ENCODE results near the gene OCRL. TPM values are rescaled to one million over a fixed set of nuclear protein-coding genes. Genes with fewer than 3 reads are reported as not detected.

OCRL gene
- polyA plus RNA-seq (ENCODE audit: insufficient read length in 10 of 10) = 10 to 100 TPM; 10.8 to 17.7 (median 14.0) TPM
- long read RNA-seq, donor 1 = 0 reads
- long read RNA-seq, donor 2, full-length matches to known transcripts = 1 of 1 reads
- long read RNA-seq, donor 2, partial matches to known transcripts = 0 of 1 reads
- long read RNA-seq, donor 2, other reads (novel, unspliced or antisense) = 0 of 1 reads
- long read RNA-seq, donor 3 = 0 reads
- long read RNA-seq, donor 4, full-length matches to known transcripts = 1 of 1 reads
- long read RNA-seq, donor 4, partial matches to known transcripts = 0 of 1 reads
- long read RNA-seq, donor 4, other reads (novel, unspliced or antisense) = 0 of 1 reads
- long read RNA-seq, donor 5, full-length matches to known transcripts = 2 of 2 reads
- long read RNA-seq, donor 5, partial matches to known transcripts = 0 of 2 reads
- long read RNA-seq, donor 5, other reads (novel, unspliced or antisense) = 0 of 2 reads
- long read RNA-seq, donor 6, full-length matches to known transcripts = 2 of 2 reads
- long read RNA-seq, donor 6, partial matches to known transcripts = 0 of 2 reads
- long read RNA-seq, donor 6, other reads (novel, unspliced or antisense) = 0 of 2 reads
- long read RNA-seq, donor 7 = 0 reads
- long read RNA-seq, donor 8 = 0 reads
- long read RNA-seq, donor 9 = 0 reads

DNA sequence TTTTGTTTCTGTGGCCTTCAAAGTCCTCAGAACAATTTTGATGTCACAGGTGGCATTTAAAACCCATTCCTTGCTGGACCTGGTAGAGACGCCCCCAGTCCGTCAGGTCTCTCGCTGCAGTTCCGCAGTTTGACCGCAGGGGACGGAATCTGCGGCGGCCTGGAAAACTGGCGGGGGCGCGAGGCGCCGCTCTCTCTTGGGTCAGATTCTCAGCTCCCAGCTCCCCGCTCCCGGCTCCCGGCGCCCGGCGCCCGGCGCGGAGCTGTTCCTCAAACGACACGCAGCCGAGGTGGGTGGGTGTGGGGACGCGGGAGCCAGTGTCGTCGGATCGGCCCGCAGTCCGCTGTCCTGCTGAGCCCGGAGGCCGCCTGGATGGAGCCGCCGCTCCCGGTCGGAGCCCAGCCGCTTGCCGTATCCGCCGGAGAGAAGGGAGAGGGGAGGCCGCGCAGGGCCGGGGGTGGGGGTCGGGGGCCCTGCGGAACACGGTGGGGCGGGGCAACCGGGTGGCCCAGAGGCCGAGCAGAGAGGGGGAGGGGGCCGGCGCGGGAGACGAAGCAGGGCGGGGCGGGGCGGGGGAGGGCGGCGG lies at the start of gene OCRL:
OCRL (plus strand) TSS at position 192 of the 586 bp plus-strand sequence; CDS start at position 373, 181 bp downstream.
- DNase-seq = peak; percentile 41 to 85 (median 75)

DNA sequence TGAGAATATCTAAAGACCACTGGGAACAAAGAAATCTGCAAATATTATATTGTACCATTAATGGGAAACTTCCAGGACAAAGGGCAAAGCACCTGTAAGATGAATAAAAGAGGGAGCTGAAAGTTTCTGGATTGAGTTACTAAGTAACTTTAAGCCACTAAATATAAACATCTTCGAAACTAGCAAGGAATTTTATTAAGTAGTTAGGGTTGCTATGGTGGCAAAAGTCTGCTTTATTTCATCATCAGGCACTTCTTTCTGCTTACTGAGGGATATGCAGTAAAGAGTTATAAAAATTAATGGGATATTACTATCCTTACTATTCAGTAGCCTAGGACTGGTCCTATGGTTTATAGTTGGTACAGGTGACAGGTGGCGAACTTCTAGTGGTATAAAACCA lies 49.7 kb upstream of the OCRL start:
- DNase-seq = no peak

- no peak for DNase-seq
Observed at GRCh38 chrX:129493643-129494042, 46.4 kb upstream of the OCRL start.

DNA sequence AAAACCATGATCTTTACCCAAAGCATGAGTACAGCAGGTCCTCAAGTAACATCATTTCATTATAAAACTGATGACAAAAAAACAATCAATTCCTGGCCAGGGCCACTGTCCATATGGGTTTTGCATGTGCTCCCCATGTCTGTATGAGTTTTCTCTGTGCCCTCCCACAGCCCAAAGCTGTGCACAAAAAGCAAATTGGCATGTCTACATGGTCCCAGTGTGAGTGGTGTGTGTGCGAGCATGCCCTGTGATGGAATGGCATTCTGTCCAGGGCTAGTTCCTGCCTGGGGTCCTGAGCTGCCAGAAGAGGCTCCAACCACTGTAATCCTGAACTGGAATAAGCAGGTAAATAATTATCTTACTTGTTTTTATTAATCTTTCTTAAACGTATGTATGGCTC lies 45.2 kb upstream of the OCRL start:
- no peak for DNase-seq

DNA sequence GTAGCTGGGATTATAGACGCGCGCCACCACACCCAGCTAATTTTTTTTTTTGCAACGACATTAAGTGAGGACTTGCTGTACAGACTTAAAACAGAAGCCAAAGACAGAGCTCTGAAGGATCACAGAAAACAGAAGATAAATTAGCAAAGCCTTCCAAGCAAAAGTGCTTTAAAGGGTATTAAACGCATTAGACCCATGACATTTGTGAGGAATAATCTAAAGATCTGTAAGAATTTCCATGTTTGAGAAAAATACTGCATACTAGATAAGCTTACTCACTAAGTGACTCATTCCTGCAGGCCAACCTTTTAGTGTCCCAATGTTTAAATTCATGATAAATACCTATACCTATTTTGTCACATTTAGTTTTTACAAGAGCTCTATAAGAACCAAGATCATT lies 44.2 kb upstream of the OCRL start:
- DNase-seq = no peak

DNA sequence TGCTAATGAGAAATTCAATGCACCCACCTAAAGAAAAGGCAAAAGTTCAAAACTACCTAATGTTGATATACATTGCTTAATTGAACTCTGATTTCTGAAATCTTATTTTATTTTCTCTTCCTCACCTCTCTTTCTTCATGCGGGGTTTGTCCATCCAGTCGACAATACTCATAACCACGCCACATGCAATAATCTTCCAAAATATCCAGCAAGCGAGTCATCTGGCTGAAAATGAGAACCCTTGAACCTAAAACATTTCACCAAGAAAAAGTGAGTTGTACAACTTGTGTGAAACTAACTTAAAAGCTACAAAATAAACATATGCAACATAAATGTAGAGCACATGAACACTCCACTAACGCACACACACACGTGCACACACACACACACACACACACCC lies 43.4 kb upstream of the OCRL start:
- DNase-seq = peak in 1 of 3 donors; percentile 23

GRCh38 chrX:129497146-129497843 lies 42.8 kb upstream of the OCRL start:
- no peak for DNase-seq

- no peak for DNase-seq
Observed at GRCh38 chrX:129510331-129510730, 29.7 kb upstream of the OCRL start.

GRCh38 chrX:129511689-129512088 lies 28.4 kb upstream of the OCRL start:
- DNase-seq = no peak

DNA sequence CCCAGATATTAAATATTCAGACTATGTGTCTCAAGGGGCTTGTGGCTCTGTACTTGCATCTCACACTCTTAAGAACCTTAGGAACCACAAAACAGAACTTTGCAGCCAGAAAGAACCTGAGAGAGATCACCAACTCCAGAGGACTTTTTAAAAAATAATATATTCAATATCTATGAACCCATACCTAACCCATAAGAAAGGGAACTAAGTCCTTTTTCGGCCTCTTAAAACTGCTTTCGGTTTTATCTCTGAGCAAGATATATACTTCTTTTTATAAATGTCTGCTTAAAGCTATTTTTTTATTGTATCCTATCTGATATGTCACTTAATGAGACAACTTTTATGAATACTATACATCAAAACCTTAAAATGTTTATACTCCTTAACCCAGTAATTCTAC lies 27.6 kb upstream of the OCRL start:
- DNase-seq = no peak

GRCh38 chrX:129516402-129516801 lies 23.7 kb upstream of the OCRL start:
- DNase-seq = no peak

GRCh38 chrX:129520151-129520550 lies 19.9 kb upstream of the OCRL start:
- DNase-seq = no peak

DNA sequence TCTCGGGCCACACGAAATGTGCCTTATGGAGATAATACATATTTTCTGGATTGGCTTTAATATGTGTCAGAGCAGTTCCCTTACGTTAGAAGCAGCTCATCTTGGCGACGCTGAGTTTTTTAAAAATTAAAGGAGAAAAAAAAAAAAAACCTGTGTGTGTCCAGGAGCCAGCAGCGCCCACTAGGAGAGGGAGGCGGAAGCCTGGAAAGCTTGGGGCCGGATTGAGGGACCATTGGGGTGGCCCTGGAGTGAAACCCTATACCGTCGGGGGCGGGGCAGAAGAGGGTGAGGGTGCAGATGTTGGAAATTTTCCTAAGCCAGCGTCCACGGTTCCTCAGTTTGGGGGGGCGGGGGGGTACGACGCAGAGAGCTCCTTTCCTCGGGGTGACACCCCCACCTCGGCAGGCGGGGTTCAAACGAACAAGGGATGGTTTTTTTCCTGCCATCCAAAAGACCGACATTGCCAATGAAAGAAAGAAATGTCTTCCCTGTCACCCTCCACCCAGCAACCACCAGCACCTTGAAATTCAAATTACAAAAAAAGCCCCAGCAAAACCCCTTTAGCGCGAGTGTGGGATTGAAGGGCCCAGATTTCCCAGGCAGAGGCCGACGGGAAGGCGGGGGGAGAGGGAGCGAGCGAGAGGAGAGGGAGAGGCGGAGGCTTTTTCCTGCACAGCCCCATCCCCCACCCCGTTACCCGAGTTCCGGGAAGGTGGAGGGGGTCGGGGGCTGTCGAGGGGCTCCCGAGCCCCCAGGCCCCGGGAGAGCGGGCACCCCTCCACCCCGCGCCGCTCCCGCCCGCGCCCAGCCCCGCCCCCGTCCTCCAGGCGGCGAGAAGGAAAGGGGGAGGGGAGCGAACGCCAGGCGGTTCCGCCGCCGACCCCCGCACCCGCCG lies 17.6 kb upstream of the OCRL start:
- DNase-seq = peak; percentile 59 to 84 (median 71)

- peak; percentile 66 to 92 (median 77) for DNase-seq
Observed at GRCh38 chrX:129523079-129523911, 16.8 kb upstream of the OCRL start, which contains the start of gene SMARCA1. Gene SMARCA1, minus strand, starts transcription at chrX:129523490. Its CDS starts 120 bp downstream, at chrX:129523370.

GRCh38 chrX:129524250-129524850 lies 15.7 kb upstream of the OCRL start:
- DNase-seq = no peak

- DNase-seq = no peak
Observed at GRCh38 chrX:129525162-129525561, 14.9 kb upstream of the OCRL start.

DNA sequence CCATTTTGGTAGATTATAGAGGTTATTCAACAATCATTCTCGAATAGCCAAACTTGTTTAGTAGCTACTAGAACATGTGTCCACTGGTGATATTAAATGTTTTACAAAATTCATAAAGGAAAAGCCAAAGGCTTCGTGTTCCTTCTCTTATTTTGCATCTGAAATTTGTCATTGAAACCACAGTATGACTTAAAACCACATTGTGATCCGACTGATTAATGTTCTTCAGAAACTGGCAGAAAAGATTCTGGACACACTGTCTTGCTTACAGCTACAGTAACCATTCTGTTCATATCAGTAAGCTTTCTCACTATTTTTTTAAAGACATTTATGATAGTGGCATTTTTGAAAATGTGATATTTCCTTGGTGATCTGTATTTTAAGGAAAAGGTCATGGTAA lies 14.2 kb upstream of the OCRL start:
- DNase-seq = no peak

GRCh38 chrX:129529685-129530281 lies 10.3 kb upstream of the OCRL start:
- peak in 2 of 3 donors; percentile 9 to 25 for DNase-seq

DNA sequence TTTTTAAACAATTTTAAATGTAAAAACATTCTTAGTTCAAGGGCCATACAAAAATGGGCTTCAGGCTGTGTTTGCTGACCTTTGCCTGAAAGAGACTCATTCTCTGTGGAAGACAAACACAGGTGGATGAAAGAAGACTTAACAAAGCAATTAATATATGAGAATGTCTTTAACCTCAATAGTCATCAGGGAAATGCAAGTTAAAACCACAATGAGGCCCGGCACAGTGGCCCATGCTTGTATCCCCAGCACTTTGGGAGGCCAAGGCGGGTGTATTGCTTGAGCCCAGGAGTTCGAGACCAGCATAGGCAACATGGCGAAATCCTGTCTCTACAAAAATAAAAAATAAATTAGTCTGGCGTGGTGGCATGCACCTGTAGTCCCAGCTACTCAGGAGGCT lies 9.6 kb upstream of the OCRL start:
- no peak for DNase-seq

All from muscle of back (tissue), 13 donors.